Osteoblast (primary cell): ENCODE results near the gene JCAD. TPM values are rescaled to one million over a fixed set of nuclear protein-coding genes. Genes with fewer than 3 reads are reported as not detected.

Experiments
- DNase-seq: peaks from one replicate; pipeline ENCODE4 v3.0.0; 2011; ENCODE audit warnings: low spot score, mixed read lengths; ENCODE audit not compliant: insufficient read length; ENCODE audit errors: missing footprints
- H2AFZ ChIP-seq: 2 replicates; pipeline ENCODE4 v1.6.0; 2011; ENCODE audit warnings: mild to moderate bottlenecking, low read length
- H3K27ac ChIP-seq: 2 replicates; pipeline ENCODE4 v1.5.1; 2011; ENCODE audit warnings: mild to moderate bottlenecking, low read depth, low read length, moderate library complexity
- H3K27me3 ChIP-seq: 2 replicates; pipeline ENCODE4 v1.6.0; 2012; ENCODE audit warnings: mild to moderate bottlenecking, control low read depth, inconsistent platforms, low read length, moderate library complexity; ENCODE audit not compliant: insufficient read depth
- H3K36me3 ChIP-seq: 2 replicates; pipeline ENCODE4 v1.5.1; 2011; ENCODE audit warnings: mild to moderate bottlenecking, low read length, control low read depth, moderate library complexity; ENCODE audit not compliant: insufficient read depth
- H3K4me1 ChIP-seq: 2 replicates; pipeline ENCODE4 v1.5.1; 2011; ENCODE audit warnings: mild to moderate bottlenecking, low read length, control low read depth, moderate library complexity; ENCODE audit not compliant: insufficient read depth
- H3K4me2 ChIP-seq: 2 replicates; pipeline ENCODE4 v1.6.0; 2011; ENCODE audit warnings: mild to moderate bottlenecking, low read length; ENCODE audit not compliant: insufficient read depth
- H3K4me3 ChIP-seq: fragments of 200-600 bp; sonication (generic); 3 replicates; pipeline ENCODE4 v1.5.1; 2012; ENCODE audit warnings: mild to moderate bottlenecking, low read length, inconsistent platforms; ENCODE audit not compliant: insufficient read depth
- H3K79me2 ChIP-seq: 2 replicates; pipeline ENCODE4 v1.6.0; 2012; ENCODE audit warnings: mild to moderate bottlenecking, low read length, control low read depth, inconsistent platforms; ENCODE audit not compliant: insufficient read depth
- H3K9me3 ChIP-seq: 2 replicates; pipeline ENCODE4 v1.5.1; 2011; ENCODE audit warnings: low read depth, low read length, control low read depth
- H4K20me1 ChIP-seq: 2 replicates; pipeline ENCODE4 v1.6.0; 2012; ENCODE audit warnings: mild to moderate bottlenecking, low read length, control low read depth; ENCODE audit not compliant: insufficient read depth
- CTCF ChIP-seq: IDR thresholded peaks from 2 replicates; pipeline ENCODE4 v1.5.1; 2011; ENCODE audit warnings: mild to moderate bottlenecking, low read depth, low read length, moderate library complexity; ENCODE audit errors: extremely low read depth
- total RNA-seq: library from RNA; depleted of rRNA; stranded (reverse); fragments of >200 nt; gene quantifications from 2 replicates; pipeline ENCODE4 v1.2.3, GENCODE V29; 2012

The JCAD gene
- total RNA-seq, 1 donor, result 47.0 TPM

DNA sequence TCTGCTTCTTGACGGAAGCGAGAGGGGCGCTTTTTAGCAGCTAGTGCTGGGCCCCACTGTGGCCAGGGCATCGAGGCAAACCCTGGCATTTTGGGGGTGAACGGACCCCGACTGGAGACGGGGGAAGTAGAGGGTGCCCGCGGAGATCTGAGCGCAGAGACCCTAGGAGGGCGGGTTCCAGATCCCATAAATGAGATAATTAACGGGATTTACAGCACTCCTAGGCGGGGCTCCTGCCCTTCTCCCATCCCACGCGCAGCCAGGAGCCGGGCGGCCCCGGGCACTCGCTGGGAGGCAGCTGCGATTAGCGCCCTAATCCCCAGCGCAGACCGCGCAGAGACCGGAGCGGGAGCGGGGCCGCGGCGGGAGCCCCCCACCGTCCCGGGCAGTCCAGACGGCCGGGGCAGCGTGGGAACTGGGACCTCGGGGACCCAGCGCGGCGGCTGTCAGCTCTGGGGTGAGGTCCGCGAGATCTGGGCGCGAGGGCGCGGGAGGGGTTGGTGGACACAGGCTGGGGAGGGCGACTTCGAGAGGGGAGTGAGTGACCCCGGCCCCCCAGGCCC is 735 bp downstream of the JCAD start:
- H3K9me3 ChIP-seq, result no peaks in the 10 kb centered on the region
- peak overlapping the region; percentile 44 for H2AFZ ChIP-seq
- H3K4me2 ChIP-seq, result peak overlapping the region; percentile 81
- TF ChIP-seq CTCF, result no peak
- peaks cover 3% of the 10 kb centered on the region for H4K20me1 ChIP-seq
- H3K27ac ChIP-seq, result peak overlapping the region; percentile 64
- H3K36me3 ChIP-seq, result no peaks in the 10 kb centered on the region
- H3K4me1 ChIP-seq, result peaks cover 64% of the 10 kb centered on the region
- peak overlapping the region; percentile 81 for H3K4me3 ChIP-seq
- peak; percentile 85 for DNase-seq
- peaks cover 56% of the 10 kb centered on the region for H3K79me2 ChIP-seq
- H3K27me3 ChIP-seq, result no peaks in the 10 kb centered on the region

DNA sequence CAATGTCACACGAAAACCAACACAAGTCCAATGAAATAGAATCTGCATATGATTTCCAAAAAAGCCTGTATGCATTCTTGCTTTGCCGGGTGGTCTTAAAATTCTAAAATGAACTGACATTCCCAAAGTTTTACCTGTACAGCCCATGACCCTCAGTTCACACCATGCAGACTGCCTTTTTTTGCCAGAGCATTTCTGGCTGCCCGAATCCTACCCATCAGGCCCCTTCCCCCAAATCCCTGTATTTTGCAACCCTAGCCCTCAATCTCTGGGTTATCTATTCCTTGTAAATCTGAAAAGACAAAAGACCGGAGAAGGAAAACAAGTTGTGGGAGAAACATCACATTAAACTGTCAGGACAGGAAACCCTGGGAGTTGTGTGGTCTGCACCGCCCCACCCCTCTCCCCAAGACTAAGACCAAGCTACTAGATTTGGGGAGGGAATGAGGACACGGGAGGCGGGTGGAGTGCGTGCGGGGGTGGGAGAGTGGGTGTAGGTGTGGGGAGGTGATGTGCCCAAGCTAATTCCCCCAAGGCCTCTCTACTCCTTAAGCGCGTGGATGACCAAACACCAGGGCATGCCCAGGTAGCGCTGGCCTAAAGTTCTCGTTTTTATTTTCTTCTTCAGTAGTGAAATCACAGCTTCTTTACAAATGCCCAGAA is 1.4 kb downstream of the JCAD start:
- H3K79me2 ChIP-seq, result peaks cover 62% of the 10 kb centered on the region
- H3K4me2 ChIP-seq, result peak overlapping the region; percentile 81
- TF ChIP-seq CTCF, result no peak
- DNase-seq, result no peak
- no peaks in the 10 kb centered on the region for H3K9me3 ChIP-seq
- peak overlapping the region; percentile 64 for H3K27ac ChIP-seq
- peak overlapping the region; percentile 44 for H2AFZ ChIP-seq
- no peaks in the 10 kb centered on the region for H3K27me3 ChIP-seq
- peaks cover 59% of the 10 kb centered on the region for H3K4me1 ChIP-seq
- H3K36me3 ChIP-seq, result no peaks in the 10 kb centered on the region
- peak overlapping the region; percentile 81 for H3K4me3 ChIP-seq
- H4K20me1 ChIP-seq, result peaks cover 5% of the 10 kb centered on the region

DNA sequence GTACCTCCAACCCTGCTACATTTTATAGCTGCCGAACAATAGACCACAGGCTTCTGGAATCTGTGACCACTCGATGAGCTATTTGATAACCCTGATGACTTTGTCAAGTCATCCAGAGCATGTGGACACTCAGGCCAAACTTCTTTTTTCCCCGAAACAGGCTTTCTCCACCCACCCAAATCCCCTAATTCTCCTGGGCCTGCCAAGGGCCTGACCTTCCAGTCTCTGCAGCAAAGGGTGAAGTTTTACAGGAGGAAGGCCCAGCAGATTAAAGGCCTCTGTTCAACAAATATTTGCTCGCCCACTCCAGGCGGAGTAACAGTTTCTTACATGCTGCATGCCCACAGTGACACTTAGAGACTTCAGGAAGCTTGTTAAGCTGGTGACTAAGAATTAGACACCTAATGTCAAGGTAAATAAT is 2.0 kb downstream of the JCAD start:
- Histone ChIP-seq H2AFZ (no peak overlapping the region), H3K4me2 (peak overlapping the region; percentile 81)

More for the DNA sequence above, 2.0 kb downstream of the JCAD start:
- Histone ChIP-seq H3K9me3 (no peaks in the 10 kb centered on the region), H3K4me1 (peaks cover 57% of the 10 kb centered on the region), H3K27ac (peak overlapping the region; percentile 64), H3K27me3 (no peaks in the 10 kb centered on the region), H3K36me3 (no peaks in the 10 kb centered on the region), H4K20me1 (peaks cover 7% of the 10 kb centered on the region), H3K79me2 (peaks cover 68% of the 10 kb centered on the region), H3K4me3 (peak overlapping the region; percentile 81)
- no peak for DNase-seq
- TF ChIP-seq CTCF, result no peak
